GM18909 (cell line): Measurements from ENCODE around the gene ANKS3.
A peak's percentile ranks its signal among the peaks of the same experiment; 100 is the strongest.

Source experiments
- ATAC-seq: cut with Tn5 transposase; IDR thresholded peaks from one replicate; pipeline ENCODE4 v1.9.1; 2021; ENCODE audit warnings: mild to moderate bottlenecking; ENCODE audit not compliant: unreplicated experiment, poor library complexity

ANKS3 gene

GRCh38 chr16:4698321-4699045 is 35.6 kb downstream of the ANKS3 start:
- no peak for ATAC-seq

GRCh38 chr16:4697848-4698291 is 36.2 kb downstream of the ANKS3 start:
- no peak for ATAC-seq

- ATAC-seq: no peak
Measured at GRCh38 chr16:4696905-4697847, 36.9 kb downstream of the ANKS3 start.

- no peak for ATAC-seq
Measured at GRCh38 chr16:4696172-4696904, 37.7 kb downstream of the ANKS3 start.

- ATAC-seq: no peak
Measured at GRCh38 chr16:4695473-4696171, 38.4 kb downstream of the ANKS3 start.

- ATAC-seq: no peak
Measured at GRCh38 chr16:4694642-4695451, 39.2 kb downstream of the ANKS3 start.

GRCh38 chr16:4693956-4694641 is 40.0 kb downstream of the ANKS3 start:
- peak; percentile 11 for ATAC-seq

- peak; percentile 91 for ATAC-seq
Measured at GRCh38 chr16:4693296-4693955, 40.6 kb downstream of the ANKS3 start, which contains the start of gene NUDT16L1. NUDT16L1 (plus strand) TSS chr16:4693562; CDS start chr16:4693727, 165 bp downstream.

- peak; percentile 15 for ATAC-seq
Measured at GRCh38 chr16:4692460-4693295, 41.4 kb downstream of the ANKS3 start.

- no peak for ATAC-seq
Measured at GRCh38 chr16:4691666-4692412, 42.2 kb downstream of the ANKS3 start.

GRCh38 chr16:4690946-4691665 is 43.0 kb downstream of the ANKS3 start:
- no peak for ATAC-seq

GRCh38 chr16:4689864-4690704 is 44.0 kb downstream of the ANKS3 start:
- ATAC-seq: no peak

GRCh38 chr16:4689091-4689671 is 44.9 kb downstream of the ANKS3 start:
- no peak for ATAC-seq

GRCh38 chr16:4688674-4689045 is 45.4 kb downstream of the ANKS3 start:
- ATAC-seq: no peak
